HepG2 (cell line): ENCODE results near the gene BCL2L1. TPM values are rescaled to one million over a fixed set of nuclear protein-coding genes. Genes with fewer than 3 reads are reported as not detected.

ENCODE experiments used
- ATF7-NPFF ChIP-seq: sonication (generic); formaldehyde crosslinking; IDR thresholded peaks from 2 replicates; pipeline ENCODE4 v1.8.1; 2023; ENCODE audit warnings: mild to moderate bottlenecking, low read depth, missing genetic modification reagents, moderate library complexity
- EZH2 ChIP-seq: conservative IDR thresholded peaks from 2 replicates; pipeline ENCODE4 v1.6.1; 2012; ENCODE audit warnings: mild to moderate bottlenecking, low read depth, low read length, moderate library complexity
- GFI1 ChIP-seq: sonication (generic); formaldehyde crosslinking; IDR thresholded peaks from 2 replicates; pipeline ENCODE4 v1.5.0; 2020; ENCODE audit warnings: missing genetic modification reagents, mild to moderate bottlenecking, borderline replicate concordance
- GLI4 ChIP-seq: sonication (generic); formaldehyde crosslinking; IDR thresholded peaks from 2 replicates; pipeline ENCODE4 v1.5.1; 2020; ENCODE audit warnings: missing genetic modification reagents, mild to moderate bottlenecking, moderate library complexity, borderline replicate concordance
- HOXA5 ChIP-seq: sonication (generic); formaldehyde crosslinking; IDR thresholded peaks from 2 replicates; pipeline ENCODE4 v1.4.0; 2020; ENCODE audit warnings: missing genetic modification reagents
- KDM1A ChIP-seq: IDR thresholded peaks from 2 replicates; pipeline ENCODE4 v1.6.1; 2016; ENCODE audit warnings: missing compliant biosample characterization
- MAZ ChIP-seq, 2 experiments: sonication (generic) in 1 of 2; formaldehyde crosslinking in 1 of 2; IDR thresholded peaks; 2 replicates each; pipeline versions ENCODE4 v1.5.0 to v1.6.1; 2012 to 2020; ENCODE audit warnings: low read depth in 2 of 2, mild to moderate bottlenecking in 2 of 2, borderline replicate concordance in 1 of 2, improper control_type of control experiment in 1 of 2, low read length in 1 of 2, missing genetic modification reagents in 1 of 2, moderate library complexity in 1 of 2
- MED8 ChIP-seq: sonication (generic); formaldehyde crosslinking; IDR thresholded peaks from 2 replicates; pipeline ENCODE4 v1.8.1; 2023; ENCODE audit warnings: mild to moderate bottlenecking, missing genetic modification reagents; ENCODE audit not compliant: insufficient replicate concordance
- NRL ChIP-seq: sonication (generic); formaldehyde crosslinking; IDR thresholded peaks from 2 replicates; pipeline ENCODE4 v1.5.0; 2020; ENCODE audit warnings: missing genetic modification reagents, mild to moderate bottlenecking, moderate library complexity, borderline replicate concordance
- PHF21A ChIP-seq: sonication (generic); formaldehyde crosslinking; IDR thresholded peaks from 2 replicates; pipeline ENCODE4 v1.5.0; 2020; ENCODE audit warnings: mild to moderate bottlenecking, missing genetic modification reagents
- POGK ChIP-seq: sonication (generic); formaldehyde crosslinking; conservative IDR thresholded peaks from 2 replicates; pipeline ENCODE4 v1.8.0; 2022; ENCODE audit warnings: mild to moderate bottlenecking, moderate library complexity, missing genetic modification reagents
- SIN3A ChIP-seq: IDR thresholded peaks from 2 replicates; pipeline ENCODE4 v1.6.1; 2011; ENCODE audit warnings: low read depth, mild to moderate bottlenecking, control low read depth, low read length, borderline replicate concordance
- SUZ12 ChIP-seq: fragments of 150-350 bp; IDR thresholded peaks from 2 replicates; pipeline ENCODE4 v1.6.1; 2014; ENCODE audit warnings: low read depth, low read length
- THYN1 ChIP-seq: sonication (generic); formaldehyde crosslinking; IDR thresholded peaks from 2 replicates; pipeline ENCODE4 v1.8.1; 2023; ENCODE audit warnings: low read depth, mild to moderate bottlenecking, moderate library complexity, missing genetic modification reagents, borderline replicate concordance
- TOPORS ChIP-seq: sonication (generic); formaldehyde crosslinking; IDR thresholded peaks from 2 replicates; pipeline ENCODE4 v1.8.0; 2023; ENCODE audit warnings: mild to moderate bottlenecking, missing genetic modification reagents
- ZNF232 ChIP-seq: sonication (generic); formaldehyde crosslinking; IDR thresholded peaks from 2 replicates; pipeline ENCODE4 v1.4.0; 2020; ENCODE audit warnings: missing genetic modification reagents, borderline replicate concordance
- ZNF253 ChIP-seq: sonication (generic); formaldehyde crosslinking; IDR thresholded peaks from 2 replicates; pipeline ENCODE4 v1.8.0; 2022; ENCODE audit warnings: mild to moderate bottlenecking, missing genetic modification reagents, borderline replicate concordance
- ZNF562 ChIP-seq: sonication (generic); formaldehyde crosslinking; IDR thresholded peaks from 2 replicates; pipeline ENCODE4 v1.8.0; 2022; ENCODE audit warnings: missing genetic modification reagents, borderline replicate concordance
- ZNF577 ChIP-seq: sonication (generic); formaldehyde crosslinking; IDR thresholded peaks from 2 replicates; pipeline ENCODE4 v1.4.0; 2020; ENCODE audit warnings: mild to moderate bottlenecking, low read depth, missing genetic modification reagents, borderline replicate concordance
- ZNF687 ChIP-seq: sonication (generic); formaldehyde crosslinking; IDR thresholded peaks from 2 replicates; pipeline ENCODE4 v1.5.1; 2020; ENCODE audit warnings: mild to moderate bottlenecking, missing genetic modification reagents, moderate library complexity
- ZNF740 ChIP-seq: sonication (generic); formaldehyde crosslinking; IDR thresholded peaks from 2 replicates; pipeline ENCODE4 v1.4.0; 2020; ENCODE audit warnings: missing genetic modification reagents
- ZNF850 ChIP-seq: sonication (generic); formaldehyde crosslinking; conservative IDR thresholded peaks from 2 replicates; pipeline ENCODE4 v1.9.0; 2021; ENCODE audit warnings: mild to moderate bottlenecking, missing genetic modification reagents
- ZNF891 ChIP-seq: sonication (generic); formaldehyde crosslinking; IDR thresholded peaks from 2 replicates; pipeline ENCODE4 v1.5.0; 2020; ENCODE audit warnings: mild to moderate bottlenecking, missing genetic modification reagents
- polyA plus RNA-seq, 8 experiments: library from polyadenylated mRNA; depleted of rRNA in 3 of 8; stranded (reverse) in 7 of 8; unstranded in 1 of 8; fragments of >200 nt; fragmentation: Illumina TruSeq in 4 of 8; extraction: Trizol in 4 of 8; gene quantifications; 2 replicates each; pipeline versions ENCODE4 v1.2.1 to v1.2.3, GENCODE V29; 2011 to 2016; ENCODE audit warnings: low read depth in 4 of 8, missing spikeins in 1 of 8, mixed read lengths in 1 of 8; ENCODE audit not compliant: insufficient read depth in 1 of 8
- total RNA-seq, 5 experiments: library from RNA; depleted of rRNA; stranded (reverse); fragments of >200 nt; fragmentation: Illumina TruSeq; extraction: Trizol; gene quantifications; 2 replicates each; pipeline ENCODE4 v1.2.3, GENCODE V29; 2016; ENCODE audit warnings: low read depth in 1 of 5

Gene BCL2L1
- total and polyA plus RNA-seq, 2 of the 13 experiments (the other 11 are each of a cell fraction or from before 2014, with no cell fraction given): 164 to 258 TPM

- no peak for TF ChIP-seq ZNF740 (CRISPR knock-in tag)
- TF ChIP-seq GFI1 (CRISPR knock-in tag): 0 out of 2 replicates have a peak, but pooled peaks have one; percentile 29
- no peak for TF ChIP-seq ZNF562 (CRISPR knock-in tag)
- TF ChIP-seq PHF21A: no peak
- TF ChIP-seq MAZ (IDR thresholded peaks at IDR 0.05; ENCODE audit: borderline replicate concordance, low read depth, low read length): no peak
- TF ChIP-seq MAZ (CRISPR knock-in tag; IDR thresholded peaks at IDR 0.05; ENCODE audit: low read depth): no peak
- no peak for TF ChIP-seq ZNF253 (CRISPR knock-in tag)
- TF ChIP-seq ZNF850 (CRISPR knock-in tag): no peak
- no peak; the same call in 1 of the 2 replicates for TF ChIP-seq KDM1A
- no peak for TF ChIP-seq TOPORS (CRISPR knock-in tag)
- TF ChIP-seq ZNF232 (CRISPR knock-in tag): 0 out of 2 replicates have a peak, but pooled peaks have one; percentile 23
- TF ChIP-seq GLI4 (CRISPR knock-in tag): 0 out of 2 replicates have a peak, but pooled peaks have one; percentile 54
- peak; percentile 84; the same call in 1 of the 2 replicates for TF ChIP-seq NRL (CRISPR knock-in tag)
- TF ChIP-seq MED8 (CRISPR knock-in tag): no peak
- no peak for TF ChIP-seq SUZ12
- peak; percentile 24; the same call in 1 of the 2 replicates for TF ChIP-seq SIN3A
- no peak for TF ChIP-seq POGK (CRISPR knock-in tag)
- TF ChIP-seq ZNF891 (CRISPR knock-in tag): peak; percentile 63; the same call in 1 of the 2 replicates
- 0 out of 2 replicates have a peak, but pooled peaks have one; percentile 29 for TF ChIP-seq HOXA5 (CRISPR knock-in tag)
- peak; percentile 94 for TF ChIP-seq ZNF687 (CRISPR knock-in tag)
- TF ChIP-seq EZH2: no peak
- TF ChIP-seq THYN1 (CRISPR knock-in tag): no peak
- no peak for TF ChIP-seq ZNF577
- no peak for TF ChIP-seq ATF7-NPFF (CRISPR knock-in tag)
Measured at GRCh38 chr20:31664696-31665354, 57.8 kb downstream of the BCL2L1 start (continued).
